ENCODE results near the gene SVOP.
A peak's percentile ranks its signal among the peaks of the same experiment; 100 is the strongest.
"Not testable (repeated sequence)": the region's sequence is repeated elsewhere in the genome, so short reads cannot be mapped to it uniquely, and the experiment has no call there.

The SVOP gene

GRCh38 chr12:109020796-109021380 is at the start of gene SVOP:
Gene SVOP, minus strand, starts transcription at chr12:109021068. Its CDS starts 200 bp downstream, at chr12:109020868.
- peak; percentile 33 for FAIRE-seq
- peak; percentile 80 for DNase-seq (ENCODE audit: insufficient read length, low spot score)

- DNase-seq (ENCODE audit: insufficient read length, low spot score) (no peak), FAIRE-seq (no peak)
Measured at GRCh38 chr12:109069307-109070271, 48.7 kb upstream of the SVOP start.

- FAIRE-seq, result no peak
Measured at GRCh38 chr12:109065853-109066193, 45.0 kb upstream of the SVOP start.

GRCh38 chr12:109065154-109065852 is 44.4 kb upstream of the SVOP start:
- FAIRE-seq, result no peak

More at GRCh38 chr12:109065853-109066193, 45.0 kb upstream of the SVOP start:
- no peak for DNase-seq (ENCODE audit: insufficient read length, low spot score)

GRCh38 chr12:109064143-109064542 is 43.3 kb upstream of the SVOP start:
- FAIRE-seq, result no peak
- no peak for DNase-seq (ENCODE audit: insufficient read length, low spot score)

More at GRCh38 chr12:109065154-109065852, 44.4 kb upstream of the SVOP start:
- no peak for DNase-seq (ENCODE audit: insufficient read length, low spot score)

- DNase-seq (ENCODE audit: insufficient read length, low spot score) (no peak), FAIRE-seq (no peak)
Measured at GRCh38 chr12:109058773-109059172, 37.9 kb upstream of the SVOP start.

GRCh38 chr12:109057376-109057775 is 36.5 kb upstream of the SVOP start:
- FAIRE-seq, result no peak
- DNase-seq (ENCODE audit: insufficient read length, low spot score), result no peak

- DNase-seq (ENCODE audit: insufficient read length, low spot score), result no peak
- FAIRE-seq, result no peak
Measured at GRCh38 chr12:109056891-109057290, 36.0 kb upstream of the SVOP start.

GRCh38 chr12:109054520-109054919 is 33.7 kb upstream of the SVOP start:
- DNase-seq (ENCODE audit: insufficient read length, low spot score), result no peak
- FAIRE-seq, result no peak

GRCh38 chr12:109054124-109054513 is 33.3 kb upstream of the SVOP start:
- not testable (repeated sequence) for FAIRE-seq

GRCh38 chr12:109053382-109054123 is 32.7 kb upstream of the SVOP start:
- FAIRE-seq (no peak), DNase-seq (ENCODE audit: insufficient read length, low spot score) (no peak)

More at GRCh38 chr12:109054124-109054513, 33.3 kb upstream of the SVOP start:
- DNase-seq (ENCODE audit: insufficient read length, low spot score), result not testable (repeated sequence)

- peak; percentile 82 for DNase-seq (ENCODE audit: insufficient read length, low spot score)
- no peak for FAIRE-seq
Measured at GRCh38 chr12:109052414-109053323, 31.8 kb upstream of the SVOP start, which contains the start of gene USP30. Gene USP30, plus strand, starts transcription at chr12:109052576. Its CDS starts 103 bp downstream, at chr12:109052679.

- FAIRE-seq (no peak), DNase-seq (ENCODE audit: insufficient read length, low spot score) (no peak)
Measured at GRCh38 chr12:109052097-109052413, 31.2 kb upstream of the SVOP start.

- DNase-seq (ENCODE audit: insufficient read length, low spot score); FAIRE-seq: not testable (repeated sequence)
Measured at GRCh38 chr12:109049794-109050193, 28.9 kb upstream of the SVOP start.

- not testable (repeated sequence) for FAIRE-seq; DNase-seq (ENCODE audit: insufficient read length, low spot score)
Measured at GRCh38 chr12:109048706-109049105, 27.8 kb upstream of the SVOP start.

- DNase-seq (ENCODE audit: insufficient read length, low spot score) (no peak), FAIRE-seq (no peak)
Measured at GRCh38 chr12:109047081-109047805, 26.4 kb upstream of the SVOP start.

GRCh38 chr12:109044241-109044640 is 23.4 kb upstream of the SVOP start:
- FAIRE-seq (no peak), DNase-seq (ENCODE audit: insufficient read length, low spot score) (no peak)

- no peak for FAIRE-seq
- DNase-seq (ENCODE audit: insufficient read length, low spot score), result no peak
Measured at GRCh38 chr12:109036975-109037374, 16.1 kb upstream of the SVOP start.

Data from HTR-8/SVneo (cell line).